NCI-H2227 (cell line): ENCODE results near the gene CRY2.
"Not testable (repeated sequence)": the region's sequence is repeated elsewhere in the genome, so short reads cannot be mapped to it uniquely, and the experiment has no call there.

Experiments used
- DNase-seq: peaks from one replicate; lab custom pipeline; 2025; ENCODE audit not compliant: unreplicated experiment; lab: John Stamatoyannopoulos, UW

CRY2 gene

DNA sequence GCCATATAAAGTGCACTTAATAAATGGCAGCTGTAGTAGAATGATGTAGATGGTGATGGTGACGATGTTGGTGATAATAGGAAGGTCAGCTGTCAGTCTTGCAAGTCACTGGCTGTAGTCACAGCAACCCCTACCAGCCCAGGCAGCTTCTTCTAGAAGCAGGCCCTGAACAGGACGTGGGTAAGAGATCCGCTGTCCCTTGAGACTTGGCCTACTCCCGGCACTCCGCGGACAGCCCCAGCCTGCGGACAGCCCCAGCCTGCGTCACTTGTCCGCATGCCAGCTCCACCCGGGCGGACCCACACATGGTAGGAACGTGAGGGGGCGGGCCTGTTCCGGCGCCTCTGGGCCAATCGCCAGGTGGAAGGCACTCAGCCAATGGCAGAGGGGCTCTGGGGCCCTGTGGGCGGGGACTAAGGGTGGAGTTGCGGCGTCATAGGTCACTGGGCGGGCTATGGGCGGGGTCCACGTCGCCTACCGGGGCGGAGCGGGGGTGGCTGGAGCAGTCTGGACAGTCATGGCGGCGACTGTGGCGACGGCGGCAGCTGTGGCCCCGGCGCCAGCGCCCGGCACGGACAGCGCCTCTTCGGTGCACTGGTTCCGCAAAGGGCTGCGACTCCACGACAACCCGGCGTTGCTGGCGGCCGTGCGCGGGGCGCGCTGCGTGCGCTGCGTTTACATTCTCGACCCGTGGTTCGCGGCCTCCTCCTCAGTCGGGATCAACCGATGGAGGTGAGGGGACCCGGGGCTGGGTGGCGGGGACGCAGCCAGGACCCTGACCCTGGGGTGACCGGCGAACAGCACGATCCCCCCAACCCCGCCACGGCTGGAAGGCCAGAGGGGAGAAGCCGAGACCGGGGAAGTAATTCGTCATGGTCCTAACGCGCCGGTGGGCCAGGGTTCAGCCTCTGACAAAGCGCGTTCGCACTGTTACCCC, at the start of gene CRY2:
Gene CRY2, plus strand, starts transcription at position 502 of the 937 bp plus-strand sequence. Its CDS starts 16 bp downstream, at position 518.
- DNase-seq = peak; percentile 99

DNA sequence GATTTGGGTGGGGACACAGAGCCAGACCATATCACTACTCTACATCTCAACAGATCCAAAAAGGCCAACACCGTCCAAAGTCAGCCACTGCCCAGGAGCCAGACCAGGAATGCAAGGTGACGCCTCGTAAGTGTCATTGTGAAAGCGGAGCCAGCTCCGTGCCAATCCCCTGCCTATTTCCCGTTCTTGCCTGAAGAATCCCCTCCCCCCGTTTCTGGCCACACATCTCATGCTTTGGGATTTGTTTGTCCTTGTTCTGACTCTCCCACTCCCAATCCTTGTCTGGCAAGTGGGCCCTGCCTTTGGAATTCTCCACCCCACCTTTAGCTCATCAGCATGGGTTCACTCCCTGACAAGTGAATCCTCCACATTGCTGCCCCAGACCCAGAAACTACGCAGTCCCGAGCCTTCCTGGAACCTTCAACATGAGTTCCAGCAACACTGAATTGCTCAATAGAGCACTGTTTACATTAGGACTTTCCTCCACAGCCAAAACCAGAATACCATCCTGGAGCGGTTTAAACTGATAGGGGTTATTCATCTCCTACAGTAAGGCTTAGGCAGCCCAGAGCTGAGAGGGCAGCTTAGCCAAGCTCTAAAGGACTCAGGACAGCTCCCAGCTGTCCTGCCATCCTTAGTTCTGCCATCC, 48.4 kb upstream of the CRY2 start:
- peak; percentile 15 for DNase-seq

- no peak for DNase-seq
Measured at GRCh38 chr11:45799562-45799961, 47.7 kb upstream of the CRY2 start.

DNA sequence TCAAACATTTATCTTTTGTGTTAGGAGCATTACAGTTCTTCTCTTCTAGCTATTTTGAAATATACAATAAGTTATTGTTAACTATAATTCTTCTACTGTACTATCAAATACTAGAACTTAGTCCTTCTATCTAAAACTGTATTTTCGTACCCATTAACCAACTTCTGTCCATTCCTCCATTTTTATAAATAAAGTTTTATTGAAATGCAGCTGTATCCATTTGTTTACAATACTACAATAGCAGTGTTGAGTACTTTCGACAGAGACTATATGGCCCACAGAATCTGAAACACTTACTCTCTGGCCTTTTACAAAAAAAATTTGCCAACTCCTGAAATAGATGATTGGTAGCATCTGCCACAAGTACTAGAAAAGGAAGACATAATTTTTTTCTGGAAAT, 47.0 kb upstream of the CRY2 start:
- no peak for DNase-seq

DNA sequence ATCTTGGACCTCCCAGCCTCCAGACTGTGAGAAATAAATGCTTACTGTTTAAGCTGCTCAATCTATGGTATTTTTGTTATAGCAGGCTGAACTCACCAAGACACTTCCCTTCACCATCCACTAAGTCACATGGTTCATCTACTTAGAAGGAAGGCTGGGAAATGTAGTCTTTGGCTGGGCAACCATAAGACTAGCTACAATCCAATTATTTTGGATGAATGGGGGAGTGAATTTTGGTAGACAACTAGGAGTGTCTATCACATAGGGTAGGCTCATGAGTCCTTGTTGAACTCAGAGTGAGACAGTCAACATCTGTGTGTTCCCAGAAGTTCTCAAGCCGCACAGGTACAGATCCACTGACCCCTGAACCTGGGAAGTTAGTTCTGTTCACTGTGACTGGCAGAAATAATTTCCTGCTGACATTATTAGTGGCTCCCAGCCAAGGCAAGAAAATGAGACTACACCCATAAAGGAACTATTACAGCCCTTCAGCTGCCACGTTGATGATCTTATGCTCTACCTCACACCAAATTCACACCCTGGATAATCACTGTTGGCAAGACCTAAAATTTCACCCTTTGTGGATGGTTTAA, 45.5 kb upstream of the CRY2 start:
- peak; percentile 20 for DNase-seq

DNA sequence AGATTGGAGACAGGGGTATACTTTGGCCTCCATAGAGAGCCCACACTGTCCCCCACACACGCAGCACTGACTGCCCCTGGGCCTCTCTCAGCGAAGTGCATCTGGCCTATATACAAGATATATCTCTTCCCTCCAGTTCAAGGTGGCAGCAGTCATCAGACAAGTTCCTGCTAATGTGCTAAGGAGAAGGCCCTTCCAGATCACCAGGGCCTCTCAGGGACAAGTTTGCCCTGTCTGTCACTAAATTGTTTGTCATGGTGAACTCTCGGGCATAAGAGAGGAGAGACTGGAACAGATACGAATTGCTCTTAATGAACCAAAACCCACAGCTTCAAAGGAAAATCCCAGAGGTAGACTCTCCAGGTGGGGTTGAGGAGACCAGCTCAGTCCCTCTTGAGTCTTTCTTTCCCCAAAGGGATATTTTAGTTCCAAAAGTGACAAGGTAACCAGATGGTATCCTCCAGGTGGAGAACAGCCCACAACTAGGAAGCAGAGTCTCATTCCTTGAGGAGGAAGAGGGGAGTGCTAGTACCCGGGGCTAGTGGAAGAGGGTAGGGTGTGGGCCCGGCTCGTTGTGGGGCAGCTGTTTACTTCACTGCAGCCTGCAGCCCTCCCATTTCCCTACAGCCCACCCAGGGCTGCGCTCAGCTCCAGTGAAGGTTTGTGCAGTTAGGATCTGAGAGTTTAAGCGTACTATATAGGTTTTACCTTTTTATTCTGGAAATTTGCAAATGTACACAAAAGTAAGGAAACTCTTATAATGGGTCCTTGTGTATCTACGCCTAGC, 44.6 kb upstream of the CRY2 start:
- DNase-seq = no peak

- peak; percentile 78 for DNase-seq
Measured at GRCh38 chr11:45803971-45804760, 43.1 kb upstream of the CRY2 start.

DNA sequence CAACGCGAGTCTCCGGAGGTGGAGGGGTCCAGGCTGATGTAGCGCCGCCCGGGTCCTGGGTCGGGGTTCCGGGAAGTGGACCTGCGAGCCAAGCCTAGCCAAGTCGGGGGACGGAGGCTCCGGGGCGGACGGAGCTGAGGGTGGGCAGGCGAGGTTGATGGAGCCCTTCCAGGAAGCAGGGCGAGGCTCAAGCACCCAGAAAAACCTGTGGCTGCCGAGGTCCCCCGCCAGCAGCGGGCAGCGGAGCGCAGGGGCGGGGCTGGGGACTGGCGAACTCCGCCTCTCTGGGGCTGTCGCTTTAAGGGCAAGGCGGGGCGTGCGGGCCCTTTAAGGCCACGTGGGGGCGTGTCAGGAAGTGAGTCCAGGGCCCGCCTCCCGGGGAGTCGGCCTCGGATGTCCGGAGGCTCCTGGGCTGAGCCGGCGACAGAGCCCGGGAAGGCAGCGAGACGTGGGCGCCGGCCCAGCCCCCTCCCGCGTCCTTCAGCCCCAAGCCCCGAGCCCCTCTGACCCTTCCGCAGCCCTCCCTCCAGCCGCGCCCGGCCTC, 42.4 kb upstream of the CRY2 start, which contains the start of gene SLC35C1:
Gene SLC35C1, plus strand, starts transcription at position 389 of the 544 bp plus-strand sequence. CDS start 653 bp downstream, outside the sequence.
- peak; percentile 97 for DNase-seq

DNA sequence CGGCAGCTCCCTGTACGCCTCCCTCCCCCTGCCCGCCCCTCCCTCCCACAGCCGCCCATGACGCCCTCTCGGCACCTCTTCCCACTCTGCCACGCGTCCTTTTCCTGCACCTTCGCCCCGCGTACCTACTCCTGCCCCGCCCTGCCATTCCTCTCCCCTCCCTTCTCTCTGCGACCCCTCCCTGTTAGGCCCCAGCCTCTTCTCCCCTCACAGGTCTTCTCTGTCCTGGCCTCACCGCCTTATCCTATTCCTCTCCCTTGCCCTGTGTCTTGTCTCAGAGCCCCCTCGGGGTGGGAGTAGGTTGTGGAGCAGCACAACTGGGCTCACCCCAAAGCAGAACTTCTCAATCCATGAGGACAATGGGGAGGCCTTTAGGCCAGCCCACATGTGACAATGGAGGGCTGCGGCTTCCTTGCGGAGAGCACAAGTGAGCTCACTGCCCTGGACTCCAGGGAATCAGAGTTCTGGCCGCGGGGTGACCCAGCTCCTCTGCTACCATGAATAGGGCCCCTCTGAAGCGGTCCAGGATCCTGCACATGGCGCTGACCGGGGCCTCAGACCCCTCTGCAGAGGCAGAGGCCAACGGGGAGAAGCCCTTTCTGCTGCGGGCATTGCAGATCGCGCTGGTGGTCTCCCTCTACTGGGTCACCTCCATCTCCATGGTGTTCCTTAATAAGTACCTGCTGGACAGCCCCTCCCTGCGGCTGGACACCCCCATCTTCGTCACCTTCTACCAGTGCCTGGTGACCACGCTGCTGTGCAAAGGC, 41.8 kb upstream of the CRY2 start:
- peak; percentile 46 for DNase-seq

- DNase-seq = no peak
Measured at GRCh38 chr11:45806072-45806933, 41.0 kb upstream of the CRY2 start.

DNA sequence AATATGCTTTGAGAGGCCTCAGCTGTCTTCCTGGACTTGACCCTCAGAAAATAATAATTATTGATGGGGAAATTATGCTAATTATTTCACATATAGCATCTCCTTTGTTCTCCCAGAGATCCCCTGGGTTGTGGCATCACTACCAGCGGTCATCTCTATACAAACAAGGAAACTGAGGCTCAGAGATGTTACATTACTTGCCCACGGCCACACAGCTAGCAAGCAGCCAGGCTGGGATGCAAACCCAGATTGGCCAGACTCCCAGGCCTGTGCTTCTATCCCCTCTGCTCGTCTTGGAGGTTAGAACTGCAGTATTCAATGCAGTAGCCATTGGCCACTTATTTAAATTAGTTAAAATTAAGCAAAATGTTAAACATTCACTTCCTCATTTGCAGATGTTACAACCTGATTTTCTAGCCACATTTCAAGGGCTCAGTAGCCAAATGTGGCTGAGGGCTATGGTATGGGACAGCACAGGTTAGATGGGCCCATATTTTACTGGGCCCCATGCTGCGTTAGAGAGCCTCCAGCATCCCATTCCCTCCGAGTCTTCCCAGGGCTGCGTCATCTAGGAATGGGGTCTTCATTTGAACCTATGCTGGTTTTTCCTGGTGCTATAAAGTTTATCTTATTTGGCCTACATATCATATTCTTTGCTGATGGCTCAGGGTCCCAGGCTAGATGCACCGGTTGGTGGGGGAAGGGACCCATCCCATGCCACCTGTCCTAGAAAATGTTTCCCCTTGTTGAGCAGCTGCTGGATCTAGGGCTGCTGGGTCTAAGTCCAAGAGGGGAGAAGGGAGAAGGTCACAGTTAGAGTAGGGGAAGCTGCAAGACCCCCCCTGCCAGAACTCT, 40.1 kb upstream of the CRY2 start:
- no peak for DNase-seq

- no peak for DNase-seq
Measured at GRCh38 chr11:45807792-45808238, 39.5 kb upstream of the CRY2 start.

- DNase-seq = not testable (repeated sequence)
Measured at GRCh38 chr11:45808427-45808826, 38.8 kb upstream of the CRY2 start.

- no peak for DNase-seq
Measured at GRCh38 chr11:45809456-45810395, 37.5 kb upstream of the CRY2 start.

- no peak for DNase-seq
Measured at GRCh38 chr11:45810431-45811108, 36.7 kb upstream of the CRY2 start.

DNA sequence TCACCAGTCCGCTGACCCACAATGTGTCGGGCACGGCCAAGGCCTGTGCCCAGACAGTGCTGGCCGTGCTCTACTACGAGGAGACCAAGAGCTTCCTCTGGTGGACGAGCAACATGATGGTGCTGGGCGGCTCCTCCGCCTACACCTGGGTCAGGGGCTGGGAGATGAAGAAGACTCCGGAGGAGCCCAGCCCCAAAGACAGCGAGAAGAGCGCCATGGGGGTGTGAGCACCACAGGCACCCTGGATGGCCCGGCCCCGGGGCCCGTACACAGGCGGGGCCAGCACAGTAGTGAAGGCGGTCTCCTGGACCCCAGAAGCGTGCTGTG, 36.2 kb upstream of the CRY2 start:
- DNase-seq = no peak
